Measurements from ENCODE around the gene VAT1. TPM values are rescaled to one million over a fixed set of nuclear protein-coding genes. Genes with fewer than 3 reads are reported as not detected.

The VAT1 gene
- total and polyA plus RNA-seq, 2 donors (not counting 1 experiment from before 2014, with no cell fraction given): 234 to 297 TPM

DNA sequence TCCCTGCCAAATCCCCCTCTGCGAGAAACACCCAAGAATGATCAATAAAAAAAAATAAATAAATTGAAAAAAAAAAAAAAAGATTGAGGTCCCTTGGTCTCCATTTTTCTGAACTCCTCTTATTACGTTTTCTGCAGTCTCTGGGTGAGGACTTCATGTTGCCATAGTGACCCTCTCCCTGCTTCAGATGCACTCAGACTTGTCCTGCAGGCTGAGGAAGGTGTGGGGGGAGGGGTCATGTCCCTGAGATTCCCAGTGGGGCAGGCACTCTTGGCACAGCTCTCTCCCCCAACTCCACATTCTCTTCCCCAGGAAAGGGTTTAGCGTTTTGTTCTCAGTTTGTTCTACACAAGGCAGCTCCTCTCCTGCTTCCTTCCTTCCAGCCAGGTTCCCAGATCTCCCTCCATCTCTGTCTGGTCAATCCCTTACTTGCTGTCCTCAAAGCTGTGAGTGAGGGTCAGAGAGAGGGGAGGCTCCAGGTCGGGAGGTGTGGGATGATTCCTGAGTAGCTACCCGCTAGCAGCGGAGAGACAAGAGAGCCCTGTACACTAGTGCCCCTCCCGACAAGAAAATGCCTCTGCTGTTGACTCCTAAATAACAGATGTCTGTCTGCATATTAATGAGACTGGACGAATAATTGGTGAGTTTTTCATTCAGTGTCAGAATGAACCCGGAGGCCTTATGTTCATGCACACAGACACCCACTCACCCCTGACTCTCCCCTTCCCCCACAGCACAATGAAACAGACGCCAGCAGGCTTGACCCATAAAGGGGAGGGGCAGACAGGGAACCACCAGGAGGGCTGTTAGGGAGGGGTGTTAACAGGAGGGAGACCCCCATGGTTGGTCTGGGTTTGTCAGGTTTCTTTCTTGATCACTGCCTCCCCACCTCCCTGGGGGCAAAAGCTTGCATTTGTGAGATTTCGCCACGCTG lies 12.0 kb upstream of the VAT1 start:
- Histone ChIP-seq H3K9me3 (ENCODE audit: control insufficient read depth, insufficient read depth, low read depth, low read length) (no peaks in the 10 kb centered on the region), H3K27ac (ENCODE audit: insufficient read depth, low read length) (no peak overlapping the region), H3K9ac (ENCODE audit: insufficient read depth, low read length) (no peak overlapping the region), H3K4me2 (ENCODE audit: extremely low read depth, insufficient read depth, low read length) (no peak overlapping the region), H3K79me2 (ENCODE audit: control insufficient read depth, insufficient read depth, low read length) (no peaks in the 10 kb centered on the region), H3K4me3 (replicated peaks in 1 of 4; ENCODE audit: control extremely low read depth in 1 of 4, insufficient read depth in 1 of 4, low read depth in 3 of 4, low read length in 4 of 4) (no peak overlapping the region), H2AFZ (ENCODE audit: low read length) (no peak overlapping the region), H3K36me3 (ENCODE audit: control insufficient read depth, insufficient read depth, low read length) (no peaks in the 10 kb centered on the region), H3K4me1 (ENCODE audit: control insufficient read depth, extremely low read depth, insufficient read depth, low read length) (no peaks in the 10 kb centered on the region), H3K27me3 (ENCODE audit: control insufficient read depth, insufficient read depth, low read length) (no peaks in the 10 kb centered on the region), H4K20me1 (ENCODE audit: control insufficient read depth, extremely low read depth, insufficient read depth, low read length) (no peaks in the 10 kb centered on the region)
- no peak for DNase-seq (ENCODE audit: low read depth in 2 of 2)
- no peak for TF ChIP-seq EZH2 (IDR thresholded peaks at IDR 0.05; ENCODE audit: low read length, missing control alignments)
- TF ChIP-seq, protein P1, sequence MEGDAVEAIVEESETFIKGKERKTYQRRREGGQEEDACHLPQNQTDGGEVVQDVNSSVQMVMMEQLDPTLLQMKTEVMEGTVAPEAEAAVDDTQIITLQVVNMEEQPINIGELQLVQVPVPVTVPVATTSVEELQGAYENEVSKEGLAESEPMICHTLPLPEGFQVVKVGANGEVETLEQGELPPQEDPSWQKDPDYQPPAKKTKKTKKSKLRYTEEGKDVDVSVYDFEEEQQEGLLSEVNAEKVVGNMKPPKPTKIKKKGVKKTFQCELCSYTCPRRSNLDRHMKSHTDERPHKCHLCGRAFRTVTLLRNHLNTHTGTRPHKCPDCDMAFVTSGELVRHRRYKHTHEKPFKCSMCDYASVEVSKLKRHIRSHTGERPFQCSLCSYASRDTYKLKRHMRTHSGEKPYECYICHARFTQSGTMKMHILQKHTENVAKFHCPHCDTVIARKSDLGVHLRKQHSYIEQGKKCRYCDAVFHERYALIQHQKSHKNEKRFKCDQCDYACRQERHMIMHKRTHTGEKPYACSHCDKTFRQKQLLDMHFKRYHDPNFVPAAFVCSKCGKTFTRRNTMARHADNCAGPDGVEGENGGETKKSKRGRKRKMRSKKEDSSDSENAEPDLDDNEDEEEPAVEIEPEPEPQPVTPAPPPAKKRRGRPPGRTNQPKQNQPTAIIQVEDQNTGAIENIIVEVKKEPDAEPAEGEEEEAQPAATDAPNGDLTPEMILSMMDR (conservative IDR thresholded peaks at IDR 0.05 in 1 of 2, IDR thresholded peaks at IDR 0.05 in 1 of 2; ENCODE audit: low read depth in 1 of 2, low read length in 2 of 2): no peak

DNA sequence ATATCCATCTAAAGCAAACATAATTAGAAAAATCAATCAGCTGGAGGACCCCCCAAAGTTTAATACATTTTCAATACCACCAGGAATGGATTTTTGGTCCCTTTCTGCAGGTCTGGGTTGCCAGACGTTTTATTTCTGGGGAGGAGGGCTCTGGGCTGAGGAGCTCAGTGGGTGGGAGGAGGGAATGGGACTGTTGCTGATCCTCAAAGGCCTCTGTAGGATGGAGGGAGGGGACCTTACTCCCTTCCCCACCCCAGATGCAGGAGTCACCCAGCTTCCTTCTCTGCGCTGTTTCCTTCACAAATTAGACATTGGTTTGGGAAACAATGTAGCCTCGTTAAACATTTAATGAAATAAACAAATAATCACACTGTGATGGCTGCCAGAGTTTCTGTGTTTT lies 9.5 kb upstream of the VAT1 start:
- H3K27ac ChIP-seq (ENCODE audit: insufficient read depth, low read length): no peak overlapping the region
- no peaks in the 10 kb centered on the region for H3K9me3 ChIP-seq (ENCODE audit: control insufficient read depth, insufficient read depth, low read depth, low read length)
- no peaks in the 10 kb centered on the region for H3K36me3 ChIP-seq (ENCODE audit: control insufficient read depth, insufficient read depth, low read length)
- no peak overlapping the region for H2AFZ ChIP-seq (ENCODE audit: low read length)
- H3K9ac ChIP-seq (ENCODE audit: insufficient read depth, low read length): no peak overlapping the region
- H3K79me2 ChIP-seq (ENCODE audit: control insufficient read depth, insufficient read depth, low read length): no peaks in the 10 kb centered on the region
- no peaks in the 10 kb centered on the region for H3K27me3 ChIP-seq (ENCODE audit: control insufficient read depth, insufficient read depth, low read length)
- H4K20me1 ChIP-seq (ENCODE audit: control insufficient read depth, extremely low read depth, insufficient read depth, low read length): no peaks in the 10 kb centered on the region
- no peak for TF ChIP-seq EZH2 (IDR thresholded peaks at IDR 0.05; ENCODE audit: low read length, missing control alignments)
- TF ChIP-seq, protein P1 (conservative IDR thresholded peaks at IDR 0.05 in 1 of 2, IDR thresholded peaks at IDR 0.05 in 1 of 2; ENCODE audit: low read depth in 1 of 2, low read length in 2 of 2): no peak
- no peak overlapping the region for H3K4me3 ChIP-seq (replicated peaks in 1 of 4; ENCODE audit: control extremely low read depth in 1 of 4, insufficient read depth in 1 of 4, low read depth in 3 of 4, low read length in 4 of 4)
- no peak overlapping the region for H3K4me2 ChIP-seq (ENCODE audit: extremely low read depth, insufficient read depth, low read length)
- no peak for DNase-seq (ENCODE audit: low read depth in 2 of 2)
- no peaks in the 10 kb centered on the region for H3K4me1 ChIP-seq (ENCODE audit: control insufficient read depth, extremely low read depth, insufficient read depth, low read length)

DNA sequence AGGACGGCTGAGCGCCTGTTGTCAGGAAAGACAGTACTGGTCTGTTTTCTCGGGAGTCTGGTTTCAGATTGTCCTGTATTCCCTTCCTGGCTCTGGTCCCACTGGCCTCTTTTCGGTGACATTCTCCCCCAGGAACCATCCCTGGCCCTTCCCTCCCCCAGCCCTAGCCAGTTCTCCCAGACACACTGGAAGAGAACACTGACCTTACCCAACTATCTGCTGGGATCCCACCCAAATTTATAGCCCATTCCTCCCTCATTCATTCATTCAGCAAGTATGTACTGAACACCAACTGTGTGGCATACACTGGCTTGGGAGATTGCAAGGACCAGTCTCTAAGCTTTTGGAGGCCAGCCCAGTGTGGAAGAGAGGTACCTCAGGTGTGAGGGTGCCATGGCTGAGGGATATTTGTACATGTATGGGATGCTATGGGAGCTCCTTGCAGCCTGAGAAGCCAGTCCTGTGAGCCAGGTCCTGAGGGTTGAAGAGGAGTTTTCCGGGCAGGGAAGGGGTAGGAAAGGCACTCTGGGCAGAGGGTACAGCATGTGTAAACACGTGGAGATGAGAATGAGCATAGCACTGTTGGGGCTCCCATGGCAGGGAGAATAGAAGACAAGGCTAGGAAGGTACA lies 8.1 kb upstream of the VAT1 start:
- Histone ChIP-seq H3K36me3 (ENCODE audit: control insufficient read depth, insufficient read depth, low read length) (no peaks in the 10 kb centered on the region), H3K79me2 (ENCODE audit: control insufficient read depth, insufficient read depth, low read length) (no peaks in the 10 kb centered on the region), H3K27ac (ENCODE audit: insufficient read depth, low read length) (no peak overlapping the region), H4K20me1 (ENCODE audit: control insufficient read depth, extremely low read depth, insufficient read depth, low read length) (no peaks in the 10 kb centered on the region), H3K9me3 (ENCODE audit: control insufficient read depth, insufficient read depth, low read depth, low read length) (no peaks in the 10 kb centered on the region), H2AFZ (ENCODE audit: low read length) (no peak overlapping the region), H3K9ac (ENCODE audit: insufficient read depth, low read length) (no peak overlapping the region), H3K4me2 (ENCODE audit: extremely low read depth, insufficient read depth, low read length) (no peak overlapping the region), H3K4me1 (ENCODE audit: control insufficient read depth, extremely low read depth, insufficient read depth, low read length) (no peaks in the 10 kb centered on the region), H3K4me3 (replicated peaks in 1 of 4; ENCODE audit: control extremely low read depth in 1 of 4, insufficient read depth in 1 of 4, low read depth in 3 of 4, low read length in 4 of 4) (no peak overlapping the region), H3K27me3 (ENCODE audit: control insufficient read depth, insufficient read depth, low read length) (no peaks in the 10 kb centered on the region)
- no peak for DNase-seq (ENCODE audit: low read depth in 2 of 2)
- no peak for TF ChIP-seq EZH2 (IDR thresholded peaks at IDR 0.05; ENCODE audit: low read length, missing control alignments)
- TF ChIP-seq, protein P1 (conservative IDR thresholded peaks at IDR 0.05 in 1 of 2, IDR thresholded peaks at IDR 0.05 in 1 of 2; ENCODE audit: low read depth in 1 of 2, low read length in 2 of 2): no peak
